Mucosa of descending colon (tissue), 3 donors: Measurements from ENCODE around the gene MUSK. TPM values are rescaled to one million over a fixed set of nuclear protein-coding genes. Genes with fewer than 3 reads are reported as not detected.

ENCODE experiments used
- ATAC-seq: fragments of 200-7000 bp; cut with Tn5 transposase; one replicate; pipeline ENCODE4 v1.9.1; 2020; ENCODE audit warnings: mild to moderate bottlenecking, moderate library complexity
- DNase-seq, 3 donors: peaks; one replicate each; pipeline ENCODE4 v3.0.0-alpha.2; 2020
- H3K36me3 ChIP-seq: fragments of 200-600 bp; one replicate; pipeline ENCODE4 v1.8.0; 2021; ENCODE audit warnings: low read depth, mild to moderate bottlenecking
- H3K4me1 ChIP-seq: fragments of 200-600 bp; one replicate; pipeline ENCODE4 v1.8.0; 2021; ENCODE audit warnings: low read depth, mild to moderate bottlenecking
- H3K4me3 ChIP-seq: fragments of 200-600 bp; one replicate; pipeline ENCODE4 v1.8.0; 2021; ENCODE audit warnings: mild to moderate bottlenecking
- H3K9me3 ChIP-seq: fragments of 200-600 bp; one replicate; pipeline ENCODE4 v1.8.0; 2021; ENCODE audit warnings: mild to moderate bottlenecking
- intact Hi-C, 2 donors: fragments of 100-400 bp; cut with DNase I in 1 of 2; cut with micrococcal nuclease in 1 of 2; formaldehyde crosslinking; loops; one replicate each; pipeline versions ENCODE4 v1.11.0 to v1.11.1; 2022; cut with DNase I, micrococcal nuclease
- total RNA-seq, 3 donors: library from RNA; stranded (reverse); fragmentation: NEBNext Ultra II Directional in 2 of 3; extraction: Animal tissue kit (Norgen Biotek cat#: 25700) in 2 of 3; gene quantifications; one replicate each; pipeline versions ENCODE4 v1.2.1 to v1.2.4, GENCODE V29; 2021 to 2023
- TF ChIP-seq, protein P1 (sequence below): fragments of 200-600 bp; IDR thresholded peaks from one replicate; pipeline ENCODE4 v1.8.0; 2022; ENCODE audit warnings: antibody characterized with exemption, mild to moderate bottlenecking
- donor health status: DM: no; HTN: no; CAD: no; lungs with moderate emphysema.
- donor health status: DM: no; HTN: no; CAD: no.
- donor health status: DM: no; HTN: yes; CAD: no.

The MUSK gene
- total RNA-seq, 3 donors from 2014 or later = 1.4 to 5.6 (median 3.6) TPM

- H3K4me3 ChIP-seq = no peak overlapping the region
- no peaks in the 10 kb centered on the region for H3K36me3 ChIP-seq
- TF ChIP-seq, protein P1, sequence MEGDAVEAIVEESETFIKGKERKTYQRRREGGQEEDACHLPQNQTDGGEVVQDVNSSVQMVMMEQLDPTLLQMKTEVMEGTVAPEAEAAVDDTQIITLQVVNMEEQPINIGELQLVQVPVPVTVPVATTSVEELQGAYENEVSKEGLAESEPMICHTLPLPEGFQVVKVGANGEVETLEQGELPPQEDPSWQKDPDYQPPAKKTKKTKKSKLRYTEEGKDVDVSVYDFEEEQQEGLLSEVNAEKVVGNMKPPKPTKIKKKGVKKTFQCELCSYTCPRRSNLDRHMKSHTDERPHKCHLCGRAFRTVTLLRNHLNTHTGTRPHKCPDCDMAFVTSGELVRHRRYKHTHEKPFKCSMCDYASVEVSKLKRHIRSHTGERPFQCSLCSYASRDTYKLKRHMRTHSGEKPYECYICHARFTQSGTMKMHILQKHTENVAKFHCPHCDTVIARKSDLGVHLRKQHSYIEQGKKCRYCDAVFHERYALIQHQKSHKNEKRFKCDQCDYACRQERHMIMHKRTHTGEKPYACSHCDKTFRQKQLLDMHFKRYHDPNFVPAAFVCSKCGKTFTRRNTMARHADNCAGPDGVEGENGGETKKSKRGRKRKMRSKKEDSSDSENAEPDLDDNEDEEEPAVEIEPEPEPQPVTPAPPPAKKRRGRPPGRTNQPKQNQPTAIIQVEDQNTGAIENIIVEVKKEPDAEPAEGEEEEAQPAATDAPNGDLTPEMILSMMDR = no peak
- no peak for ATAC-seq
- no peak for DNase-seq
- no peaks in the 10 kb centered on the region for H3K9me3 ChIP-seq
- no peaks in the 10 kb centered on the region for H3K4me1 ChIP-seq
- intact Hi-C loops = no loop called here
Measured at GRCh38 chr9:110847671-110848070, 179.1 kb downstream of the MUSK start.

DNA sequence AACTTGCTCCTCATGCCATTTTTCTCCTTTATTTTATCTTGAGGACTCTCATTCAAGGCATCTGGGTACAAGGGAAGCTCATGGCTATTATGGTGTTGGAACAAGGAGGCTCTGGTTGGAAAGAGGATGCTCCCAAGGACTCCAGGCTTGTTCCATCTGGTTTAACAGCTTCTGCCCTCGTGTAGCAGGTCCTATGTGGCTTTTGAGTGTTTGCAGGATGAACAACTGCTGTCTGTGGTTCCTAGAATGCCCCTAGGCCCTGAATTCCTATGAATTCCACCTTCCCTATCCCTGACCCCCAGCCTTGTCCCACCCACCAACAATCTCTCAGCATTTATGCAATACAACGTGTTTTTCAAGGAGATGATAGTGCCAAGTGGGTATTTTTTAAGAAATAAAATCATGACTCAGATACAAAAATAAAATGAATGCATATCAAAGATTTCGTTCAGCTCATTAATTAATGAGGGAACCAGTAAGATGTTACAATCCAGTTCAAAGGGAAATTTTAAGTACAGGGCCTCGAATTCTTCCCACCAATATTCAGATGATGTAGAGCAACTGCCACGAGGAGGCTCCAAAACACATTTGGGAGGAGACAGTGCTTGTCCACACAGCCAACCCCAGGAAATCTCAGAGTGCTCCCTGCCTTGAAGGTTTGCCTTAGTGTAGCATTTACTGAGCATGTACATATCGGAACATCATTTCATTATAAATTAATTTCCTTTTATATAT lies 182.0 kb downstream of the MUSK start:
- Histone ChIP-seq H3K36me3 (no peaks in the 10 kb centered on the region), H3K9me3 (peaks cover 8% of the 10 kb centered on the region), H3K4me1 (no peaks in the 10 kb centered on the region), H3K4me3 (no peak overlapping the region)
- intact Hi-C loops = no loop called here
- ATAC-seq (no peak), DNase-seq (no peak)
- TF ChIP-seq, protein P1 = no peak

Other genes with a start within 250 kb of the MUSK start
- 10 to 100 TPM in 2 of 3 donors, 1 to 10 TPM in 1; 3.6 to 20.4 (median 12.0) TPM for gene SVEP1, start 89.0 kb upstream of the MUSK start, total RNA-seq